ENCODE results near the gene CHIC2.

The CHIC2 gene

GRCh38 chr4:53997898-53998297 is 66.5 kb downstream of the CHIC2 start:
- DNase-seq, result no peak

GRCh38 chr4:53994382-53995102 is 69.9 kb downstream of the CHIC2 start:
- no peak for DNase-seq

GRCh38 chr4:53992785-53993184 is 71.6 kb downstream of the CHIC2 start:
- no peak for DNase-seq

GRCh38 chr4:53991821-53992220 is 72.6 kb downstream of the CHIC2 start:
- no peak for DNase-seq

GRCh38 chr4:53990641-53991040 is 73.8 kb downstream of the CHIC2 start:
- DNase-seq, result no peak

- no peak for DNase-seq
Observed at GRCh38 chr4:53987761-53988171, 76.6 kb downstream of the CHIC2 start.

GRCh38 chr4:53986062-53986461 is 78.3 kb downstream of the CHIC2 start:
- DNase-seq, result no peak

- DNase-seq, result no peak
Observed at GRCh38 chr4:53981567-53981966, 82.8 kb downstream of the CHIC2 start.

- no peak for DNase-seq
Observed at GRCh38 chr4:53981066-53981465, 83.3 kb downstream of the CHIC2 start.

GRCh38 chr4:53974561-53974960 is 89.8 kb downstream of the CHIC2 start:
- no peak for DNase-seq

- no peak for DNase-seq
Observed at GRCh38 chr4:53967986-53968385, 96.4 kb downstream of the CHIC2 start.

GRCh38 chr4:53963781-53964180 is 100.6 kb downstream of the CHIC2 start:
- DNase-seq, result no peak

GRCh38 chr4:53963336-53963735 is 101.1 kb downstream of the CHIC2 start:
- no peak for DNase-seq

- no peak for DNase-seq
Observed at GRCh38 chr4:53962516-53963225, 101.7 kb downstream of the CHIC2 start.

GRCh38 chr4:53961351-53961750 is 103.1 kb downstream of the CHIC2 start:
- DNase-seq, result no peak

- DNase-seq, result no peak
Observed at GRCh38 chr4:53960843-53961242, 103.6 kb downstream of the CHIC2 start.
